ENCODE data around the gene SPECC1L. TPM values are rescaled to one million over a fixed set of nuclear protein-coding genes. Genes with fewer than 3 reads are reported as not detected.
"Not testable (repeated sequence)": the region's sequence is repeated elsewhere in the genome, so short reads cannot be mapped to it uniquely, and the experiment has no call there.

SPECC1L gene
- total RNA-seq, 5 donors from 2014 or later (not counting 1 experiment from before 2014, with no cell fraction given) = 45.3 to 64.0 (median 54.5) TPM

- H3K27ac Mint-ChIP-seq; H3K4me3 Mint-ChIP-seq; H3K36me3 Mint-ChIP-seq; DNase-seq; H3K27ac ChIP-seq (ENCODE audit: low read length); H3K36me3 ChIP-seq (ENCODE audit: control insufficient read depth in 2 of 2, extremely low read depth in 1 of 2, insufficient read depth in 1 of 2, low read length in 1 of 2); H3K9me3 Mint-ChIP-seq; H3K4me3 ChIP-seq (ENCODE audit: control insufficient read depth in 1 of 2, extremely low read depth in 1 of 2, low read length in 1 of 2); H3K27me3 Mint-ChIP-seq; H3K9me3 ChIP-seq; H3K27me3 ChIP-seq (replicated peaks in 1 of 2; ENCODE audit: control insufficient read depth in 2 of 2, extremely low read depth in 1 of 2, insufficient read depth in 2 of 2, low read length in 1 of 2); ATAC-seq (replicated peaks in 1 of 4); POLR2A ChIA-PET: not testable (repeated sequence)
- H3K4me1 ChIP-seq (ENCODE audit: control insufficient read depth in 1 of 2, extremely low read depth in 1 of 2, insufficient read depth in 2 of 2, low read length in 2 of 2) = peaks cover 17 to 28% of the 10 kb centered on the region in 2 experiments
- H3K4me1 Mint-ChIP-seq = peaks cover 31 to 37% (median 31%) of the 10 kb centered on the region in 3 donors
- 82% methylated on average over 7 of the region's 18 CpGs for WGBS (ENCODE audit: insufficient coverage)
- CTCF ChIA-PET = interaction anchor here in 1 of 2 donors (0.6 to 0.7 kb wide), 2 partner anchors 29 to 432 kb away, joined by 3 to 4 read pairs; no protein-coding TSS in a partner anchor
Measured at GRCh38 chr22:24245584-24246561, 24.8 kb upstream of the SPECC1L start.

- Mint-ChIP-seq H3K27ac (no peak overlapping the region), H3K27me3 (no peaks in the 10 kb centered on the region), H3K4me3 (no peak overlapping the region), H3K9me3 (no peaks in the 10 kb centered on the region), H3K4me1 (peaks cover 23 to 27% (median 23%) of the 10 kb centered on the region in 3 donors), H3K36me3 (no peaks in the 10 kb centered on the region)
- ATAC-seq (replicated peaks in 1 of 4) (no peak), DNase-seq (no peak)
- WGBS (ENCODE audit: insufficient coverage) = 64% methylated on average over 3 of the region's 6 CpGs
- no peaks in the 10 kb centered on the region for H3K27me3 ChIP-seq (replicated peaks in 1 of 2; ENCODE audit: control insufficient read depth in 2 of 2, extremely low read depth in 1 of 2, insufficient read depth in 2 of 2, low read length in 1 of 2)
- ChIA-PET POLR2A (no interaction called here), CTCF (no interaction called here)
- H3K27ac ChIP-seq (ENCODE audit: low read length) = no peak overlapping the region
- H3K4me3 ChIP-seq (ENCODE audit: control insufficient read depth in 1 of 2, extremely low read depth in 1 of 2, low read length in 1 of 2) = no peak overlapping the region
- H3K4me1 ChIP-seq (ENCODE audit: control insufficient read depth in 1 of 2, extremely low read depth in 1 of 2, insufficient read depth in 2 of 2, low read length in 2 of 2) = peaks cover 16 to 26% of the 10 kb centered on the region in 2 experiments
- no peaks in the 10 kb centered on the region for H3K36me3 ChIP-seq (ENCODE audit: control insufficient read depth in 2 of 2, extremely low read depth in 1 of 2, insufficient read depth in 1 of 2, low read length in 1 of 2)
- H3K9me3 ChIP-seq = no peaks in the 10 kb centered on the region
Measured at GRCh38 chr22:24247011-24247507, 23.6 kb upstream of the SPECC1L start.

- no peaks in the 10 kb centered on the region for H3K36me3 Mint-ChIP-seq
- no peaks in the 10 kb centered on the region for H3K27me3 ChIP-seq (replicated peaks in 1 of 2; ENCODE audit: control insufficient read depth in 2 of 2, extremely low read depth in 1 of 2, insufficient read depth in 2 of 2, low read length in 1 of 2)
- ATAC-seq (replicated peaks in 1 of 4) (peak; percentile 63 to 81 (median 71)), DNase-seq (peak in 26 of 35 experiments; percentile 8 to 61 (median 30))
- no peak overlapping the region for H3K27ac ChIP-seq (ENCODE audit: low read length)
- peaks cover 9 to 19% of the 10 kb centered on the region in 2 experiments for H3K4me1 ChIP-seq (ENCODE audit: control insufficient read depth in 1 of 2, extremely low read depth in 1 of 2, insufficient read depth in 2 of 2, low read length in 2 of 2)
- 55% methylated on average over 12 of the region's 23 CpGs for WGBS (ENCODE audit: insufficient coverage)
- no peaks in the 10 kb centered on the region for H3K9me3 ChIP-seq
- H3K27me3 Mint-ChIP-seq = no peaks in the 10 kb centered on the region
- H3K4me3 Mint-ChIP-seq = no peak overlapping the region
- no peaks in the 10 kb centered on the region for H3K9me3 Mint-ChIP-seq
- no peak overlapping the region for H3K27ac Mint-ChIP-seq
- peaks cover 16 to 20% (median 16%) of the 10 kb centered on the region in 3 donors for H3K4me1 Mint-ChIP-seq
- H3K36me3 ChIP-seq (ENCODE audit: control insufficient read depth in 2 of 2, extremely low read depth in 1 of 2, insufficient read depth in 1 of 2, low read length in 1 of 2) = no peaks in the 10 kb centered on the region
- H3K4me3 ChIP-seq (ENCODE audit: control insufficient read depth in 1 of 2, extremely low read depth in 1 of 2, low read length in 1 of 2) = no peak overlapping the region
- POLR2A ChIA-PET = no interaction called here
- CTCF ChIA-PET = no interaction called here
Measured at GRCh38 chr22:24247564-24248344, 22.9 kb upstream of the SPECC1L start.

GRCh38 chr22:24248611-24249010, 22.0 kb upstream of the SPECC1L start:
- peaks cover 7 to 12% (median 7%) of the 10 kb centered on the region in 3 donors for H3K4me1 Mint-ChIP-seq
- H3K27ac ChIP-seq (ENCODE audit: low read length); H3K4me3 ChIP-seq (ENCODE audit: control insufficient read depth in 1 of 2, extremely low read depth in 1 of 2, low read length in 1 of 2); H3K27ac Mint-ChIP-seq; H3K27me3 Mint-ChIP-seq; H3K9me3 Mint-ChIP-seq; H3K4me3 Mint-ChIP-seq; ATAC-seq (replicated peaks in 1 of 4); DNase-seq; H3K27me3 ChIP-seq (replicated peaks in 1 of 2; ENCODE audit: control insufficient read depth in 2 of 2, extremely low read depth in 1 of 2, insufficient read depth in 2 of 2, low read length in 1 of 2); H3K36me3 Mint-ChIP-seq; H3K36me3 ChIP-seq (ENCODE audit: control insufficient read depth in 2 of 2, extremely low read depth in 1 of 2, insufficient read depth in 1 of 2, low read length in 1 of 2); H3K9me3 ChIP-seq; CTCF ChIA-PET; POLR2A ChIA-PET: not testable (repeated sequence)
- WGBS (ENCODE audit: insufficient coverage) = 96% methylated on average over 3 of the region's 15 CpGs
- peaks cover 4 to 10% of the 10 kb centered on the region in 2 experiments for H3K4me1 ChIP-seq (ENCODE audit: control insufficient read depth in 1 of 2, extremely low read depth in 1 of 2, insufficient read depth in 2 of 2, low read length in 2 of 2)

- H3K36me3 ChIP-seq (ENCODE audit: control insufficient read depth in 2 of 2, extremely low read depth in 1 of 2, insufficient read depth in 1 of 2, low read length in 1 of 2); CTCF ChIA-PET; H3K27ac ChIP-seq (ENCODE audit: low read length); DNase-seq; H3K36me3 Mint-ChIP-seq; H3K9me3 Mint-ChIP-seq; POLR2A ChIA-PET; H3K27me3 ChIP-seq (replicated peaks in 1 of 2; ENCODE audit: control insufficient read depth in 2 of 2, extremely low read depth in 1 of 2, insufficient read depth in 2 of 2, low read length in 1 of 2); H3K27me3 Mint-ChIP-seq; ATAC-seq (replicated peaks in 1 of 4); H3K4me3 Mint-ChIP-seq; H3K27ac Mint-ChIP-seq; H3K4me1 Mint-ChIP-seq; H3K4me1 ChIP-seq (ENCODE audit: control insufficient read depth in 1 of 2, extremely low read depth in 1 of 2, insufficient read depth in 2 of 2, low read length in 2 of 2); H3K4me3 ChIP-seq (ENCODE audit: control insufficient read depth in 1 of 2, extremely low read depth in 1 of 2, low read length in 1 of 2); H3K9me3 ChIP-seq: not testable (repeated sequence)
- no CpG with 5 or more reads among the region's 8 CpGs for whole genome bisulfite sequencing (ENCODE audit: insufficient coverage)
Measured at GRCh38 chr22:24249413-24249812, 21.2 kb upstream of the SPECC1L start.

- H3K4me1 Mint-ChIP-seq; H3K27ac Mint-ChIP-seq; DNase-seq; H3K9me3 ChIP-seq; H3K36me3 Mint-ChIP-seq; ATAC-seq (replicated peaks in 1 of 4); H3K9me3 Mint-ChIP-seq; H3K4me3 ChIP-seq (ENCODE audit: control insufficient read depth in 1 of 2, extremely low read depth in 1 of 2, low read length in 1 of 2); POLR2A ChIA-PET; CTCF ChIA-PET; H3K27me3 Mint-ChIP-seq; H3K27me3 ChIP-seq (replicated peaks in 1 of 2; ENCODE audit: control insufficient read depth in 2 of 2, extremely low read depth in 1 of 2, insufficient read depth in 2 of 2, low read length in 1 of 2); H3K4me1 ChIP-seq (ENCODE audit: control insufficient read depth in 1 of 2, extremely low read depth in 1 of 2, insufficient read depth in 2 of 2, low read length in 2 of 2); H3K27ac ChIP-seq (ENCODE audit: low read length); H3K36me3 ChIP-seq (ENCODE audit: control insufficient read depth in 2 of 2, extremely low read depth in 1 of 2, insufficient read depth in 1 of 2, low read length in 1 of 2); H3K4me3 Mint-ChIP-seq: not testable (repeated sequence)
- no CpG with 5 or more reads among the region's 28 CpGs for WGBS (ENCODE audit: insufficient coverage)
Measured at GRCh38 chr22:24251286-24251685, 19.3 kb upstream of the SPECC1L start.
